Measurements from ENCODE around the gene LRIT1. TPM values are rescaled to one million over a fixed set of nuclear protein-coding genes. Genes with fewer than 3 reads are reported as not detected.

Gene LRIT1
- total RNA-seq, 2 experiments from 2014 or later = not detected

GRCh38 chr10:84243759-84244158, 2.4 kb upstream of the LRIT1 start:
- Mint-ChIP-seq H3K27ac (no peak overlapping the region), H3K36me3 (ENCODE audit: low read depth) (no peaks in the 10 kb centered on the region), H3K27me3 (peaks cover 4% of the 10 kb centered on the region), H3K4me3 (no peak overlapping the region), H3K4me1 (ENCODE audit: low read depth) (no peaks in the 10 kb centered on the region), H3K9me3 (no peaks in the 10 kb centered on the region)
- Histone ChIP-seq H3K9me3 (ENCODE audit: control insufficient read depth in 1 of 2, insufficient read depth in 1 of 2, low read length in 2 of 2) (no peaks in the 10 kb centered on the region), H3K27me3 (ENCODE audit: control insufficient read depth in 1 of 2, insufficient read depth in 2 of 2, low read length in 2 of 2) (no peaks in the 10 kb centered on the region), H3K36me3 (ENCODE audit: insufficient read depth, low read length) (no peaks in the 10 kb centered on the region), H3K4me3 (ENCODE audit: low read length) (no peak overlapping the region), H3K4me1 (ENCODE audit: insufficient read depth, low read length) (no peaks in the 10 kb centered on the region), H3K27ac (ENCODE audit: low read depth in 1 of 2, low read length in 2 of 2) (no peak overlapping the region)
- POLR2A ChIA-PET = no interaction called here
- intact Hi-C loops (cut with DNase I, micrococcal nuclease) = no loop called here
- ATAC-seq (ENCODE audit: poor library complexity) = no peak
- no peak for DNase-seq
- CTCF ChIA-PET = no interaction called here
- TF ChIP-seq CTCF (IDR thresholded peaks at IDR 0.05) = no peak

- ChIA-PET CTCF (no interaction called here), POLR2A (no interaction called here)
- no peaks in the 10 kb centered on the region for H3K36me3 ChIP-seq (ENCODE audit: insufficient read depth, low read length)
- no peak for DNase-seq
- H3K27me3 ChIP-seq (ENCODE audit: control insufficient read depth in 1 of 2, insufficient read depth in 2 of 2, low read length in 2 of 2) = peaks cover 0 to 4% of the 10 kb centered on the region in 2 experiments
- H3K27ac ChIP-seq (ENCODE audit: low read depth in 1 of 2, low read length in 2 of 2) = no peak overlapping the region
- H3K4me1 ChIP-seq (ENCODE audit: insufficient read depth, low read length) = no peaks in the 10 kb centered on the region
- Mint-ChIP-seq H3K4me1 (ENCODE audit: low read depth) (no peaks in the 10 kb centered on the region), H3K9me3 (no peaks in the 10 kb centered on the region), H3K27me3 (peaks cover 15% of the 10 kb centered on the region), H3K36me3 (ENCODE audit: low read depth) (no peaks in the 10 kb centered on the region), H3K4me3 (no peak overlapping the region), H3K27ac (no peak overlapping the region)
- ATAC-seq (ENCODE audit: poor library complexity) = no peak
- H3K9me3 ChIP-seq (ENCODE audit: control insufficient read depth in 1 of 2, insufficient read depth in 1 of 2, low read length in 2 of 2) = peaks cover 0 to 3% of the 10 kb centered on the region in 2 experiments
- TF ChIP-seq CTCF (IDR thresholded peaks at IDR 0.05) = no peak
- H3K4me3 ChIP-seq (ENCODE audit: low read length) = no peak overlapping the region
- intact Hi-C loops (cut with DNase I, micrococcal nuclease) = no loop called here
Observed at GRCh38 chr10:84238909-84239308, 2.4 kb downstream of the LRIT1 start.

GRCh38 chr10:84237199-84238051, 3.9 kb downstream of the LRIT1 start:
- Histone ChIP-seq H3K27me3 (ENCODE audit: control insufficient read depth in 1 of 2, insufficient read depth in 2 of 2, low read length in 2 of 2) (peaks cover 0 to 4% of the 10 kb centered on the region in 2 experiments), H3K27ac (ENCODE audit: low read depth in 1 of 2, low read length in 2 of 2) (no peak overlapping the region), H3K36me3 (ENCODE audit: insufficient read depth, low read length) (no peaks in the 10 kb centered on the region), H3K4me3 (ENCODE audit: low read length) (no peak overlapping the region), H3K4me1 (ENCODE audit: insufficient read depth, low read length) (no peaks in the 10 kb centered on the region), H3K9me3 (ENCODE audit: control insufficient read depth in 1 of 2, insufficient read depth in 1 of 2, low read length in 2 of 2) (peaks cover 0 to 7% of the 10 kb centered on the region in 2 experiments)
- no peaks in the 10 kb centered on the region for H3K9me3 Mint-ChIP-seq
- DNase-seq (no peak), ATAC-seq (ENCODE audit: poor library complexity) (no peak)
- ChIA-PET POLR2A (no interaction called here), CTCF (no interaction called here)
- H3K27me3 Mint-ChIP-seq = peaks cover 15% of the 10 kb centered on the region
- no peaks in the 10 kb centered on the region for H3K4me1 Mint-ChIP-seq (ENCODE audit: low read depth)
- intact Hi-C loops (cut with DNase I, micrococcal nuclease) = no loop called here
- TF ChIP-seq CTCF (IDR thresholded peaks at IDR 0.05) = no peak
- no peak overlapping the region for H3K27ac Mint-ChIP-seq
- no peak overlapping the region for H3K4me3 Mint-ChIP-seq
- no peaks in the 10 kb centered on the region for H3K36me3 Mint-ChIP-seq (ENCODE audit: low read depth)

All from CD4-positive, alpha-beta T cell (primary cell).